Cardiac septum (tissue), 1 donor: ENCODE measurements around the gene MTX3. TPM values are rescaled to one million over a fixed set of nuclear protein-coding genes. Genes with fewer than 3 reads are reported as not detected.

ENCODE experiments used
- DNase-seq: peaks from one replicate; pipeline ENCODE4 v3.0.0-alpha.2; 2020; ENCODE audit warnings: low spot score
- intact Hi-C: fragments of 100-400 bp; cut with DNase I; formaldehyde crosslinking; loops from one replicate; pipeline ENCODE4 v1.14.0; 2022
- total RNA-seq: library from RNA; stranded (reverse); fragmentation: NEBNext Ultra II Directional; extraction: Animal tissue kit (Norgen Biotek cat#: 25700); gene quantifications from one replicate; pipeline ENCODE4 v1.2.1, GENCODE V29; 2021
- donor health status: DM: no; HTN: no; CAD: no.

Gene MTX3
- total RNA-seq, 1 donor from 2014 or later, result 15.9 TPM

GRCh38 chr5:79985288-79985687, 5.8 kb downstream of the MTX3 start:
- intact Hi-C loops, result no loop called here
- no peak for DNase-seq

DNA sequence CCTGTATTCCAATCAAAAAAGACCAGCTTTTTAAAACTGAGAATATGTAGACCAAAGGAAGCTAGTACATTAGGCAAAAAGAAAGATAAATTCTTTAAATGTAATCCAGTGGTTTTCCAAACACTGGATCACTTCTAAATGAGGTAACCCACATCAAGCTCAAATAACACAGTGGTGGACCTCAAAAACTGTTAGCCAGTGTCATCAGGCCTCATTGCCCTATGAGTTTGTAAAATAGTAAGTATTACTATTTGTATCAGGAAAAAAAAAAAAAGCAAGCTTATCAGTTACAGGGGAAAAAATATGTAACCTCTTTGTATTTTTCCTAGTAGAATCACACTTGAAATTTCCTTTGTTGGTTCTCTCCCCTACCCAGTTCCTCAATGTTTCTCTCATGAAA, 6.7 kb downstream of the MTX3 start:
- intact Hi-C loops, result no loop called here
- no peak for DNase-seq

- intact Hi-C loops, result no loop called here
- DNase-seq, result no peak
These were observed 7.4 kb downstream of the MTX3 start for GRCh38 chr5:79983618-79984017.

GRCh38 chr5:79982136-79982535, 8.9 kb downstream of the MTX3 start:
- intact Hi-C loops, result no loop called here
- DNase-seq, result no peak

- DNase-seq, result no peak
- intact Hi-C loops, result no loop called here
These were observed 14.1 kb downstream of the MTX3 start for GRCh38 chr5:79976759-79977515.

GRCh38 chr5:79975422-79975821, 15.6 kb downstream of the MTX3 start:
- intact Hi-C loops, result no loop called here
- no peak for DNase-seq

GRCh38 chr5:79974886-79975285, 16.2 kb downstream of the MTX3 start:
- intact Hi-C loops, result no loop called here
- DNase-seq, result no peak

DNA sequence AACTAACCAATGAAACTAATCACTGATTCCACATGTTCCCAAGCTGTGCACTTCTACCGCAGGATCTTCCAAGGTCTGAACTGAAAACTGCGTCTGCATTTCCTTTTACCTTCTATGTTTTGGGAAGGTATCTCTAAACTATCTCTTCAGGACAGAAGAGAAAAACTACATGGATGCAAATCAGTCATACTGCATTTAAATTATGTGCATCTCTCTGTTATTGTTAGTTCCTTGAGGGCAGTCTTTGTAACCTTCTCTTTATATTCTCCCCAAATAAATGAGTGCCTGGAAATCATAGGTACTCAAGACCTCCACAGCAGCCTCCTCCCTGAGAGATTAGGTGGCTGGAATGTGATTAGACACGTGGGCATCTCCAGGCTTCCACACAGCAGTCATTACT, 17.1 kb downstream of the MTX3 start:
- intact Hi-C loops, result no loop called here
- no peak for DNase-seq

GRCh38 chr5:79973511-79973910, 17.6 kb downstream of the MTX3 start:
- intact Hi-C loops, result no loop called here
- DNase-seq, result no peak

DNA sequence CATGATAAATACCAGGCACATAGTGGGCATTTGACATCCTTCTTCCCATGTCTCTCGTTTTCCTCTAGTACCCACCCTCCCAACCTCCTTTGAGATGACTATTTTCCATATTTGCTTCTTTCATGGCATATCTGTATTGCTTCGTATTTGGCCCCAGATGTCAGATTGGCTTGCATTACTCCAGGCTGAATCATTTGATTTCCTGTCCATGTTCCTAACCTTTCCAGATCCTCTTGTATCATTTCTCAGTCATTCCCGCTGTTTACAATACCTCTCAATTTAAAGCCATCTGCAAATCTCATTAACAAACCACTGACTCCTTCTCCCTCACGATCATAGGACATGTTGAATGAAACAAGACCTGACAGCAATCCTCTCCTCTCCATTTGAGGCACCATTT, 19.9 kb downstream of the MTX3 start:
- intact Hi-C loops, result no loop called here
- no peak for DNase-seq

DNA sequence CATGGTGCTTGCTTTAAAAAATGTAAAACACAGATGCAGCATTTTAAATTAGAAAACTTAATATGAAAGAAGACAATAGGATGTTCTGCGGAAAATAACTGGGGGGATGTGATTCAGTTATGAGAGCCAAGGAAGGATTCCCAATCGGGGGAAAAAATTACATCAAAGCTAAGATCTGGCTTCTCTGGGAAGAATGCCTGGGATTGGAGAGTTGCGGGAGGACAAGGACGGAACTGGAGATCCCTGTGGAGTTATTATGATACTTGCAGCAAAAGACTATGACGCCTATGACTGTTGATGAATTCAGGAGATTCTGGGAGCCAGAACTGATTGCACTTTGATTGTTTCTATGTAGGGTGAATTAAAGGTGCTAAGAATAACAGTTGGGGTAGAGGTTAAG, 24.6 kb downstream of the MTX3 start:
- DNase-seq, result no peak
- intact Hi-C loops, result loop anchor here (5.0 kb wide), 1 partner anchor 94 kb away; no protein-coding TSS in a partner anchor

DNA sequence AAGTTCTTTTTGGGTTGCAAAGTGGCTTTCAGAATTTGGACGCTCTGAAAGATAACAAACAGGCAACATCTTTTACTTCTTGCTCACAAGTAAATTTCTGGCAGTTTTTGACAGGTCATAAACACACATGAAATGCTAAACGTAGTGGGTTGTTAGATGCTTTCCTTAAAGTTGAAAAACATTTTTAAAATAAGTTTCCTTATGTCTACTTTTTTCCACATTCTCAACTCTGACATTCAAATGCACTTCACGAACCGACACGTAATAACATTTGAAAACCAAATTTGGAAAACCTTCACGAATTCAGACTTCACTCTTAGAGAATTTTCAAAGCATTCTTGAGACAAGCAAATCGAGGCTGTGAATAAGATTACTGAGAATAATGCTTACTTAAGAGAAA, 26.9 kb downstream of the MTX3 start:
- DNase-seq, result no peak
- intact Hi-C loops, result no loop called here

DNA sequence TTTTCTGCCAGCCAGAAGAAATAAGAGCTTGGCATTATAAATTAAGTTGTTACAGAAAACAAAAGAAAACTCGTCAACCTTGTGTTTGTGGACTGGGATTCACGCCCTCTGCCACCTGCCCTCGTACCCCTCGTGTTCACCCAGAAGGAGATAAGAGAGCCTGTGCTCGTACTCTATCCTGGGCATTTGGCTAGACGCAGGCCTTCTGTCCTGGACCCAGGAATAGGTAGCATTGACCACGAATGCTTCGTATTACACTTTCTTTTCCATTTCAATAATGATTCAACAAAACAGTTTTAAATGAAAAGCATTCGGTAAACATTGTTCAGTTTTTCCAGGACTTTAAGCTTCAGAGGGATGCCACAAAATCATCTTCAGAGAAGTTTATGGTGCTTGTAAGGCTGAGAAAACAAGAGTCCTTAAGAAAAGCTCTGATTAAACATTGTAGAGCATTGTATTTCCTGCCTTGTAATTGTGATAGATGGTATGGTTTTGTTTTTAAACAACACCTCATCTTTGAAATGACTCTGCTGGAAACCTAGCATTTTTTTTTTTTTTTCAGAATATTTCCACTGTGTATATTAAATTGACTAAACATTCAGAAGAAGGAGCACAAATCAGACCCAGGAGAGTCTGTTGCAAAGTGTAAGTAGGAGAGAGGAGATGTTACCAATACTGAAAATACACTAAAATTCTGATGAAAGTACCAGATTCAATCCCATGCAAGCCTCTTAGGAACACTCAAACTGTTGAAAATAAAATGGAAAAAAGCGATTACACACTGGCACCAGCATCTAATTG, 27.6 kb downstream of the MTX3 start:
- intact Hi-C loops, result no loop called here

DNA sequence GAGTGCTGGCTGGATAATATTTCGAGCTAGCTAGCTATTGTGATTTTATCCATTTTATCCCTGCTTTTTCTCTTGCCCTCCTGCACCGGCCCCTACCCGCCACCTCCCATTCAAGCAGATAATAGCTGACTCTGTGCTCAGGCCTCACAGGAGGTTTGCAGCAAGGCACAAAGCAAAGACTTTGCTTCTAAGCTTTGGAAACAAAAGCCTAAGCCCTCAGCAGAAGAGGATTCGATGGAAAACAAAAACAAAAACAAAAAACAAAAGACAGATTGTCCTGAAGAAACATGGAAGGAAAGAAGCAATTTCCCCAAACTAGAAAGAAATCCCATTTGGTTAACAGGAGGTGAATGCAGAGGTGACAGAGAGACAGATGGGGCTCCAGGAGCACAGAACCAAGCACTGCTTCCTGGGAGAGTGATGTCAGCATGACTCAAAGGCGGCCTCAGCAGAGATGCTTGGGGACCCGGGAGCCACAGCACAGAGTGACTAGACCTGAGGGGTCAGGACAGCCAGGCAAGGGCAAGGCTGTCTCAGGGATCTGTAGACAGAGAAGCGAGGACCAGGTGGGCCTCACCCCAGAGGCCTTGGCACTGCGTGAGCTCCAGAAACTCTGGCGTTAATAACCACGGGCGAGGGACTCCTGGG, 28.4 kb downstream of the MTX3 start:
- intact Hi-C loops, result no loop called here
- DNase-seq, result no peak

More for the DNA sequence above, 27.6 kb downstream of the MTX3 start:
- no peak for DNase-seq

DNA sequence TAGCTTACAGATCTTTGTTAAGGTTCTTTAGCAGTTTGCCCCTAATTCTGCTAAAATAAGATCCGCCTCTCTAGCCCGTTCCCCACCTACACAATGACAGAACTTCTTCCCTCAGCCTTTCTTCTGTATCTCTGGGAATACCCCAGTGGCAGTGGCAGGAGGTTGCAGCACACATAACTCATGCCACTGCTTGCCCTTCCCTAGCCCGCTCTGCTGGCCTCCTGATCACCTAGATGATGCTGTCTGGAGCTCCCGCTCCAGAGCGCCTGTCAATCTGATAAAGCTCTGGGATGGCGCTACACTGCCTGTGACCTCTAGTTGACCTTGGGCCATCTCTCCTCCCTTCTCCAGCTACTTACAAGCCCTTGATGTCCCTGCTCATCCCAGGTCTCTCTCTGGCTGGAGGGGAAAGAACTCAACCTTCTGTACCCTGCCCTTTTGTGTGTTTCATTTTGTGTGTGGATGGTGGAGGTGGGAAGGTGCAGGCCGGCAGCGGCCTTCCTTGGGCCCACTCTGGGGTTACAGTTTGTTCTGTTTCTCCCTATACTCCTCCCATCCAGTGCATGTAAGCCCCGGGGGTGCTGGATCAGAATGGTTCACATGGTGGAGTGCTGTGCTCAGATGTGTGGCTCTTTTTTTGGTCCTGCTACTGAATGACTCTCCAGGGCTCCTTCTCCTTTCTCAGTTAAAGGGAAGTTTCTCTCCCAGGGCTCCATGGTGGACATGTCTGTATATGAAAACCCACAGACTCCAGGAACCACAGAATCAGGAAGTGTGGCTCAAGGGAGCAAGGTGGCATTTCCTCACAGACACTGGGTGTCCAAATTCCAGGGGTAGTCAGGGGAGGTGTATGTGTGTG, 29.1 kb downstream of the MTX3 start:
- no peak for DNase-seq
- intact Hi-C loops, result no loop called here

GRCh38 chr5:79959407-79959806, 31.7 kb downstream of the MTX3 start:
- no peak for DNase-seq
- intact Hi-C loops, result no loop called here

DNA sequence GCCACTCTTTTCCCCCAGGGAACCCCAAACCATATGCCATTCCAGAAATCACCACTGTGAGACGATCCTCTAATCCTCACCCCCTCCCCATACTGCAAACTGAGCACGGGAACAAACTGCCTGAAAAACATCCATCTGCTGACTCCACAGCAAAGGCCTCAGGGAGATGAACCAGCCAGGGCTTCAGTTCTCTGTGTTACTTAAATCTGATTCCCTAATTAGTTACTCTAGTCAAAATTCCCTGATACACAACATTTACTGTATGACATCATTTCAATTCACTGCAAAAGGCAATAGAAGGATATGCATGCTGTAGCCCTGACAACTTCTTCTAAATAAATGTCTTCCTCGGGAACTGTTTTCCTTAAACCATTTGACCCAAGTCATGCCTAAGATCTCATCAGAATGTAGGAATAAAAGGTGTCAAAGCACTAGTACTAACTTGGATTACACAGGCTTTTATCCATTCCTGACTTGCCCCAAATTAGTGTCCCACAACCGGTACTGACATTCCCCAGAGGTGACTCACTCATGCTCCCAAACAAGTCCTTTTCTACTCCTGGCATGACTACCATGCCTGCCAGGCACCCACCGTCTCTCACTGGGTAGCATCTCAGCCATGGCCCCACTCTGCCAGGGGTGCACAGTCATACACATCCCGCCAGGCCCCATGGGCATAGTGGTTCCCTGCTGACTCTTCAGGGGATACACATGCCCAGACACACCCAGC, 35.0 kb downstream of the MTX3 start:
- intact Hi-C loops, result no loop called here
- no peak for DNase-seq

- DNase-seq, result no peak
- intact Hi-C loops, result no loop called here
These were observed 35.6 kb downstream of the MTX3 start for GRCh38 chr5:79955356-79955895.

DNA sequence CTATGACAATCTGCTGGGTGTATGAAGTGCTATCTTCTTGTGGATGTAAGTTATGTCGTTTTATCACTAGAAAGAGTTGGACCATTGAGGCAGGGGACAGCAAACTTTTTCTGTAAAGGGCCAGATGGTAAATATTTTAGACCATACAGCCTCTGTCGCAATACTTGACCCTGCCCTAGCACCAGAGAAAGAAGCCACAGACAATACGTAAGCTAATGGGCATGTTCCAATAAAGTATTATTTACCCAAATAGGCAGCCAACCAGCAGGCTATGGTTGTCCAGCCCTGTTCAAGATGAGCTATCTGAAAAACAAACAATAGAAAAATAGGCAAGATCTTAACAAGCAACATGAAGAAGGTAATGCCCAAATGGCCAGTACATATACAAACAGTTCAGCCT, 36.4 kb downstream of the MTX3 start:
- intact Hi-C loops, result no loop called here
- DNase-seq, result no peak
